Panc1 (cell line): ENCODE measurements around the gene NELFB. TPM values are rescaled to one million over a fixed set of nuclear protein-coding genes. Genes with fewer than 3 reads are reported as not detected.
A peak's percentile ranks its signal among the peaks of the same experiment; 100 is the strongest.

Experiments used
- ATAC-seq: fragments of 200-7000 bp; cut with Tn5 transposase; 2 replicates; pipeline ENCODE4 v1.9.1; 2020; ENCODE audit warnings: mild to moderate bottlenecking, moderate library complexity
- BruUV-seq: library from RNA; stranded (reverse); fragments of 400-500 nt; replicated peaks from 2 replicates; lab custom pipeline; 2021; lab: Mats Ljungman, UMichigan
- CTCF ChIA-PET: fragments of 300-600 bp; sonication (Branson Sonifier 250); formaldehyde crosslinking; loops from one replicate; lab custom pipeline; 2022; ENCODE audit warnings: antibody characterized with exemption; lab: Charles Lee
- POLR2A ChIA-PET: fragments of 300-600 bp; sonication (Branson Sonifier 250); formaldehyde crosslinking; loops from one replicate; lab custom pipeline; 2022; ENCODE audit warnings: antibody characterized with exemption; lab: Charles Lee
- DNase-seq: peaks from one replicate; pipeline ENCODE4 v3.0.0-alpha.2; 2010; ENCODE audit warnings: low read depth, low spot score
- H3K27ac ChIP-seq: 2 replicates; pipeline ENCODE4 v1.5.1; 2011; ENCODE audit warnings: mild to moderate bottlenecking, low read length, inconsistent platforms
- H3K27me3 ChIP-seq: fragments of 200-500 bp; sonication (Bioruptor generic); 2 replicates; pipeline ENCODE4 v1.6.0; 2014; ENCODE audit warnings: low read length, inconsistent platforms; ENCODE audit not compliant: control insufficient read depth, insufficient read depth
- H3K36me3 ChIP-seq: fragments of 200-500 bp; sonication (Bioruptor generic); 2 replicates; pipeline ENCODE4 v1.5.1; 2014; ENCODE audit warnings: inconsistent platforms, mild to moderate bottlenecking, low read length, moderate library complexity; ENCODE audit not compliant: control insufficient read depth, insufficient read depth
- H3K4me1 ChIP-seq: 2 replicates; pipeline ENCODE4 v1.5.1; 2011; ENCODE audit warnings: inconsistent platforms, mild to moderate bottlenecking, low read length, moderate library complexity; ENCODE audit not compliant: control insufficient read depth, insufficient read depth
- H3K4me3 ChIP-seq, 2 experiments: 2 replicates each; pipeline ENCODE4 v1.5.1; 2011 to 2012; ENCODE audit warnings: low read depth in 2 of 2, low read length in 2 of 2, mild to moderate bottlenecking in 2 of 2, inconsistent platforms in 1 of 2, moderate library complexity in 1 of 2
- H3K9me3 ChIP-seq: fragments of 200-500 bp; sonication (Bioruptor generic); 2 replicates; pipeline ENCODE4 v1.5.1; 2014; ENCODE audit warnings: low read depth, mild to moderate bottlenecking, inconsistent platforms, low read length, moderate library complexity; ENCODE audit not compliant: control insufficient read depth, insufficient read depth
- CTCF ChIP-seq: fragments of 450-650 bp; IDR thresholded peaks from 2 replicates; pipeline ENCODE4 v1.5.1; 2017; ENCODE audit warnings: mild to moderate bottlenecking
- POLR2AphosphoS5 ChIP-seq: IDR thresholded peaks from 2 replicates; pipeline ENCODE4 v1.6.1; 2012; ENCODE audit warnings: mild to moderate bottlenecking, low read depth, low read length, moderate library complexity
- REST ChIP-seq, 2 experiments: IDR thresholded peaks; 2 replicates each; pipeline ENCODE4 v1.6.1; 2011 to 2012; ENCODE audit warnings: low read depth in 2 of 2, control low read depth in 1 of 2, low read length in 1 of 2, mild to moderate bottlenecking in 1 of 2, moderate library complexity in 1 of 2; ENCODE audit not compliant: insufficient read depth in 1 of 2
- SIN3A ChIP-seq: IDR thresholded peaks from 2 replicates; pipeline ENCODE4 v1.6.1; 2012; ENCODE audit warnings: low read depth, mild to moderate bottlenecking, low read length, moderate library complexity, borderline replicate concordance; ENCODE audit not compliant: insufficient read depth
- TCF7L2 ChIP-seq: IDR thresholded peaks from 2 replicates; pipeline ENCODE4 v1.6.1; 2011; ENCODE audit warnings: mild to moderate bottlenecking, low read depth, low read length, inconsistent platforms
- in situ Hi-C: cut with HindIII; loops from 2 replicates; pipeline ENCODE4 v1.10.0; 2016; ENCODE audit warnings: low sequenced_read_pairs, low pct_unique_long_range_greater_than_20kb
- intact Hi-C: fragments of 100-400 bp; cut with micrococcal nuclease; formaldehyde crosslinking; loops from one replicate; pipeline ENCODE4 v1.10.0; 2022; ENCODE audit not compliant: unreplicated experiment
- total RNA-seq: library from RNA; stranded (reverse); gene quantifications from one replicate; pipeline ENCODE4 v1.2.1, GENCODE V29; 2021; ENCODE audit not compliant: unreplicated experiment

Gene NELFB
- total RNA-seq, 1 experiment from 2014 or later, result 62.4 TPM

- POLR2A ChIA-PET, result interaction anchor here (0.5 to 0.6 kb wide), 2 partner anchors 17 to 95 kb away, joined by 3 read pairs; no protein-coding TSS in a partner anchor
- in situ Hi-C loops, result no loop called here
- no peak overlapping the region for H3K4me3 ChIP-seq
Measured at GRCh38 chr9:137275588-137276472, 20.7 kb downstream of the NELFB start.

More at GRCh38 chr9:137275588-137276472, 20.7 kb downstream of the NELFB start:
- ATAC-seq (peak; percentile 47), DNase-seq (no peak)
- H3K27me3 ChIP-seq, result no peaks in the 10 kb centered on the region
- no TSS peak for BruUV-seq
- H3K36me3 ChIP-seq, result peaks cover 3% of the 10 kb centered on the region; the same call in 1 of the 2 replicates
- CTCF ChIA-PET, result interaction anchor here (0.7 kb wide), 1 partner anchor 11 kb away, joined by 6 read pairs; no protein-coding TSS in a partner anchor
- peak overlapping the region; percentile 84 for H3K27ac ChIP-seq
- intact Hi-C loops, result no loop called here
- peaks cover 13% of the 10 kb centered on the region for H3K4me1 ChIP-seq
- no peak for TF ChIP-seq CTCF
- TF ChIP-seq REST (IDR thresholded peaks at IDR 0.05; ENCODE audit: insufficient read depth in 1 of 2, low read depth in 2 of 2, low read length in 1 of 2), result no peak
- TF ChIP-seq POLR2AphosphoS5, result no peak
- TF ChIP-seq SIN3A, result no peak
- TF ChIP-seq TCF7L2, result no peak
- no peaks in the 10 kb centered on the region for H3K9me3 ChIP-seq
